ACHN (cell line): ENCODE data around the gene EBF3.
"Not testable (repeated sequence)": the region's sequence is repeated elsewhere in the genome, so short reads cannot be mapped to it uniquely, and the experiment has no call there.

ENCODE experiments used
- DNase-seq: peaks from one replicate; pipeline ENCODE4 v3.0.0-alpha.2; 2015
- in situ Hi-C: cut with HindIII; loops from 2 replicates; pipeline ENCODE4 v1.10.0; 2017; ENCODE audit warnings: low sequenced_read_pairs, low pct_ligation_motif_present, low pct_unique_long_range_greater_than_20kb

EBF3 gene

GRCh38 chr10:129920187-129920586 is 43.9 kb downstream of the EBF3 start:
- in situ Hi-C loops, DNase-seq: not testable (repeated sequence)

- DNase-seq: no peak
- in situ Hi-C loops: no loop called here
Observed at GRCh38 chr10:129919358-129919757, 44.7 kb downstream of the EBF3 start.

GRCh38 chr10:129918836-129919235 is 45.2 kb downstream of the EBF3 start:
- in situ Hi-C loops: no loop called here
- DNase-seq: no peak

- in situ Hi-C loops: no loop called here
- no peak for DNase-seq
Observed at GRCh38 chr10:129918401-129918800, 45.7 kb downstream of the EBF3 start.

GRCh38 chr10:129917936-129918335 is 46.1 kb downstream of the EBF3 start:
- DNase-seq: no peak
- in situ Hi-C loops: no loop called here

- DNase-seq: no peak
- in situ Hi-C loops: no loop called here
Observed at GRCh38 chr10:129916506-129916995, 47.5 kb downstream of the EBF3 start.

- in situ Hi-C loops: no loop called here
- no peak for DNase-seq
Observed at GRCh38 chr10:129915526-129916378, 48.3 kb downstream of the EBF3 start.

- in situ Hi-C loops: no loop called here
Observed at GRCh38 chr10:129914960-129915359, 49.1 kb downstream of the EBF3 start.

GRCh38 chr10:129914153-129914855 is 49.8 kb downstream of the EBF3 start:
- in situ Hi-C loops: no loop called here
- no peak for DNase-seq

More at GRCh38 chr10:129914960-129915359, 49.1 kb downstream of the EBF3 start:
- no peak for DNase-seq

GRCh38 chr10:129912986-129913695 is 50.9 kb downstream of the EBF3 start:
- no peak for DNase-seq
- in situ Hi-C loops: no loop called here

- DNase-seq: no peak
- in situ Hi-C loops: no loop called here
Observed at GRCh38 chr10:129912166-129912917, 51.7 kb downstream of the EBF3 start.

GRCh38 chr10:129911451-129912165 is 52.5 kb downstream of the EBF3 start:
- in situ Hi-C loops: no loop called here
- DNase-seq: no peak

- DNase-seq: no peak
- in situ Hi-C loops: no loop called here
Observed at GRCh38 chr10:129910861-129911260, 53.2 kb downstream of the EBF3 start.

- in situ Hi-C loops: no loop called here
- DNase-seq: no peak
Observed at GRCh38 chr10:129909531-129910256, 54.4 kb downstream of the EBF3 start.

GRCh38 chr10:129909080-129909479 is 55.0 kb downstream of the EBF3 start:
- no peak for DNase-seq
- in situ Hi-C loops: no loop called here

GRCh38 chr10:129908406-129908805 is 55.7 kb downstream of the EBF3 start:
- no peak for DNase-seq
- in situ Hi-C loops: no loop called here

GRCh38 chr10:129905553-129905952 is 58.5 kb downstream of the EBF3 start:
- in situ Hi-C loops: no loop called here

More at GRCh38 chr10:129905553-129905952, 58.5 kb downstream of the EBF3 start:
- DNase-seq: no peak
